Liver (tissue), 9 donors: ENCODE results near the gene KLF6. TPM values are rescaled to one million over a fixed set of nuclear protein-coding genes. Genes with fewer than 3 reads are reported as not detected.

Source experiments
- DNase-seq: peaks from one replicate; pipeline ENCODE4 v3.0.0-alpha.2; 2017; ENCODE audit warnings: low spot score
- H3K27ac ChIP-seq, 2 donors: one replicate each; pipeline ENCODE4 v1.7.0; 2013; ENCODE audit warnings: inconsistent platforms in 2 of 2, low read length in 2 of 2, control low read depth in 1 of 2, low read depth in 1 of 2, mild to moderate bottlenecking in 1 of 2
- H3K27me3 ChIP-seq, 4 donors: one replicate each; pipeline versions ENCODE4 v1.6.1 to v1.7.0; 2013; ENCODE audit warnings: low read length in 3 of 4, inconsistent platforms in 1 of 4, mild to moderate bottlenecking in 1 of 4, moderate library complexity in 1 of 4; ENCODE audit not compliant: control insufficient read depth in 4 of 4, insufficient read depth in 4 of 4
- H3K36me3 ChIP-seq, 4 donors: one replicate each; pipeline versions ENCODE4 v1.6.1 to v1.7.0; 2013; ENCODE audit warnings: low read length in 3 of 4, mild to moderate bottlenecking in 3 of 4, low read depth in 1 of 4, moderate library complexity in 1 of 4; ENCODE audit not compliant: control insufficient read depth in 4 of 4, insufficient read depth in 3 of 4
- H3K4me1 ChIP-seq, 4 donors: one replicate each; pipeline versions ENCODE4 v1.6.1 to v1.7.0; 2013; ENCODE audit warnings: low read length in 3 of 4, mild to moderate bottlenecking in 3 of 4, moderate library complexity in 1 of 4; ENCODE audit not compliant: control insufficient read depth in 4 of 4, insufficient read depth in 4 of 4
- H3K4me3 ChIP-seq, 3 donors: one replicate each; pipeline versions ENCODE4 v1.6.1 to v1.7.0; 2013; ENCODE audit warnings: low read length in 3 of 3, control low read depth in 1 of 3, low read depth in 1 of 3, mild to moderate bottlenecking in 1 of 3
- H3K9ac ChIP-seq, 2 donors: one replicate each; pipeline ENCODE4 v1.7.0; 2013; ENCODE audit warnings: low read length in 2 of 2, mild to moderate bottlenecking in 2 of 2, moderate library complexity in 2 of 2, control low read depth in 1 of 2, low read depth in 1 of 2
- H3K9me3 ChIP-seq, 4 donors: one replicate each; pipeline versions ENCODE4 v1.6.1 to v1.7.0; 2013; ENCODE audit warnings: low read length in 3 of 4; ENCODE audit not compliant: control insufficient read depth in 4 of 4
- ATF3 ChIP-seq: IDR thresholded peaks from 2 replicates; pipeline ENCODE4 v1.6.1; 2016; ENCODE audit warnings: antibody characterized with exemption
- EGR1 ChIP-seq, 2 donors: IDR thresholded peaks; 2 replicates each; pipeline ENCODE4 v1.6.1; 2016 to 2018; ENCODE audit warnings: antibody characterized with exemption in 2 of 2, low read depth in 2 of 2
- FOXA1 ChIP-seq: IDR thresholded peaks from 2 replicates; pipeline ENCODE4 v1.6.1; 2016; ENCODE audit warnings: antibody characterized with exemption
- FOXA2 ChIP-seq: IDR thresholded peaks from 2 replicates; pipeline ENCODE4 v1.6.1; 2016; ENCODE audit warnings: antibody characterized with exemption
- GABPA ChIP-seq, 2 donors: IDR thresholded peaks in 1 of 2; conservative IDR thresholded peaks in 1 of 2; 2 replicates each; pipeline ENCODE4 v1.6.1; 2016; ENCODE audit warnings: antibody characterized with exemption in 2 of 2, mild to moderate bottlenecking in 1 of 2, moderate library complexity in 1 of 2
- HNF4A ChIP-seq, 2 donors: conservative IDR thresholded peaks; 2 replicates each; pipeline ENCODE4 v1.6.1; 2016; ENCODE audit warnings: antibody characterized with exemption in 2 of 2, mild to moderate bottlenecking in 2 of 2
- JUND ChIP-seq, 2 donors: IDR thresholded peaks; 2 replicates each; pipeline ENCODE4 v1.6.1; 2016; ENCODE audit warnings: antibody characterized with exemption in 2 of 2
- MAX ChIP-seq: IDR thresholded peaks from 2 replicates; pipeline ENCODE4 v1.6.1; 2016; ENCODE audit warnings: antibody characterized with exemption
- NR2F2 ChIP-seq: IDR thresholded peaks from 2 replicates; pipeline ENCODE4 v1.6.1; 2016; ENCODE audit warnings: antibody characterized with exemption
- RAD21 ChIP-seq, 2 donors: IDR thresholded peaks; 2 replicates each; pipeline ENCODE4 v1.6.1; 2016; ENCODE audit warnings: antibody characterized with exemption in 2 of 2, mild to moderate bottlenecking in 2 of 2
- RXRA ChIP-seq, 2 donors: IDR thresholded peaks; 2 replicates each; pipeline ENCODE4 v1.6.1; 2017 to 2018; ENCODE audit warnings: antibody characterized with exemption in 2 of 2, mild to moderate bottlenecking in 1 of 2
- SP1 ChIP-seq: IDR thresholded peaks from 2 replicates; pipeline ENCODE4 v1.6.1; 2018; ENCODE audit warnings: antibody characterized with exemption, mild to moderate bottlenecking
- TAF1 ChIP-seq: conservative IDR thresholded peaks from 2 replicates; pipeline ENCODE4 v1.6.1; 2016; ENCODE audit warnings: antibody characterized with exemption, mild to moderate bottlenecking
- YY1 ChIP-seq: IDR thresholded peaks from 2 replicates; pipeline ENCODE4 v1.6.1; 2016; ENCODE audit warnings: antibody characterized with exemption, mild to moderate bottlenecking
- WGBS: extraction: QIAGEN DNeasy Blood & Tissue Kit; methylation state at CpG from one replicate; pipeline ENCODE4 v1.1.7; 2013; 5-methylcytosine and 5-hydroxymethylcytosine counted together
- polyA plus RNA-seq, 2 donors: library from polyadenylated mRNA; stranded (reverse) in 1 of 2; unstranded in 1 of 2; fragments of 200-250 nt in 1 of 2; fragments of >200 nt in 1 of 2; fragmentation: Nextera tagmentation in 1 of 2; extraction: Ambion mirVana in 1 of 2; gene quantifications; one replicate each; pipeline versions ENCODE4 v1.2.1 to v1.2.3, GENCODE V29; 2013 to 2015
- total RNA-seq, 2 donors: library from RNA; depleted of rRNA; stranded (reverse); fragments of >200 nt; gene quantifications; one replicate each; pipeline ENCODE4 v1.2.3, GENCODE V29; 2014
- TF ChIP-seq, protein P1 (sequence below): IDR thresholded peaks from 2 replicates; pipeline ENCODE4 v1.6.1; 2016; ENCODE audit warnings: antibody characterized with exemption, mild to moderate bottlenecking
- TF ChIP-seq, protein P2 (sequence below): fragments of 150-350 bp; IDR thresholded peaks from 2 replicates; pipeline ENCODE4 v1.5.1; 2017; ENCODE audit warnings: improper control_type of control experiment, low read depth, low read length; ENCODE audit not compliant: missing input control
- donor health status: healthy.
- donor health status: healthy.
- donor health status: healthy.
- donor health status: healthy.
- donor health status: healthy.

KLF6 gene
- total and polyA plus RNA-seq, 4 donors: 11.0 to 124 (median 22.2) TPM

DNA sequence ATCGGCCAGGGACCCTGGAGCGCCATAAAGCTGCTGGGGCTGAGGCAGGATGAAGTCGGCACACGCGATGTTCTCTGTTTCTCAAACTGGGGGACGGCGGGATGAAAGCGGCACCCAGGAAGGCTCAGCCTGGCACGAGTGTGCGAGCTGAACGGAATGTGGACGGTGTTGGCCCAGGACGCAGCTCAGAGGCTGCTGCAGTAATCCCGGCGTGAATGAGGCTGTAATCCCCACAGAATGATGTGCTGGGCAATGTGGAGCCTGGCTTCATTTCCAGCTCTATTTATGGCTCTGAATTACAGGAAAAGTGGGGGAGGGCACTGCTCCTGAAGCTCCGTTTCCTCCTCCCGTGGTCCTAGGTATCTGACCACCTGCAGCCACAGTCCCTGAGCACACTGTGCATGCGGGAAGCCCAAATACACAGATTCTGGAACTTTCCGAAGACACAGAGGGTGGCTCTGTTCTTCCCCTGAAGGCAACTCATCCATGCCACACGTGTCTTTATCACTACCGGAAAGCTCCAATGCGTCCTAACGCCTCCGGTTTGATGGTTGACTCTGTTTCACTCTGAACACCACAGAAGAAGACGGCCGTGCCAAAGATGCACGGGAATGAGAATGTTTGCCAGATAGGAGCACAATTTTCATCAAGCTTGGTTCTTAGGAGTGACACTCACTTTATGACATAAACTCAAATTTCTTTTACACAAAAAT lies 37.6 kb downstream of the KLF6 start:
- no peaks in the 10 kb centered on the region for H3K9me3 ChIP-seq
- peaks cover 5 to 28% (median 20%) of the 10 kb centered on the region in 4 donors for H3K4me1 ChIP-seq
- no peak for TF ChIP-seq HNF4A (conservative IDR thresholded peaks at IDR 0.05)
- no peak for TF ChIP-seq GABPA (IDR thresholded peaks at IDR 0.05 in 1 of 2, conservative IDR thresholded peaks at IDR 0.05 in 1 of 2)
- no peak for TF ChIP-seq FOXA2
- TF ChIP-seq RAD21 (IDR thresholded peaks at IDR 0.05): no peak
- no peak for TF ChIP-seq YY1
- TF ChIP-seq, protein P1, sequence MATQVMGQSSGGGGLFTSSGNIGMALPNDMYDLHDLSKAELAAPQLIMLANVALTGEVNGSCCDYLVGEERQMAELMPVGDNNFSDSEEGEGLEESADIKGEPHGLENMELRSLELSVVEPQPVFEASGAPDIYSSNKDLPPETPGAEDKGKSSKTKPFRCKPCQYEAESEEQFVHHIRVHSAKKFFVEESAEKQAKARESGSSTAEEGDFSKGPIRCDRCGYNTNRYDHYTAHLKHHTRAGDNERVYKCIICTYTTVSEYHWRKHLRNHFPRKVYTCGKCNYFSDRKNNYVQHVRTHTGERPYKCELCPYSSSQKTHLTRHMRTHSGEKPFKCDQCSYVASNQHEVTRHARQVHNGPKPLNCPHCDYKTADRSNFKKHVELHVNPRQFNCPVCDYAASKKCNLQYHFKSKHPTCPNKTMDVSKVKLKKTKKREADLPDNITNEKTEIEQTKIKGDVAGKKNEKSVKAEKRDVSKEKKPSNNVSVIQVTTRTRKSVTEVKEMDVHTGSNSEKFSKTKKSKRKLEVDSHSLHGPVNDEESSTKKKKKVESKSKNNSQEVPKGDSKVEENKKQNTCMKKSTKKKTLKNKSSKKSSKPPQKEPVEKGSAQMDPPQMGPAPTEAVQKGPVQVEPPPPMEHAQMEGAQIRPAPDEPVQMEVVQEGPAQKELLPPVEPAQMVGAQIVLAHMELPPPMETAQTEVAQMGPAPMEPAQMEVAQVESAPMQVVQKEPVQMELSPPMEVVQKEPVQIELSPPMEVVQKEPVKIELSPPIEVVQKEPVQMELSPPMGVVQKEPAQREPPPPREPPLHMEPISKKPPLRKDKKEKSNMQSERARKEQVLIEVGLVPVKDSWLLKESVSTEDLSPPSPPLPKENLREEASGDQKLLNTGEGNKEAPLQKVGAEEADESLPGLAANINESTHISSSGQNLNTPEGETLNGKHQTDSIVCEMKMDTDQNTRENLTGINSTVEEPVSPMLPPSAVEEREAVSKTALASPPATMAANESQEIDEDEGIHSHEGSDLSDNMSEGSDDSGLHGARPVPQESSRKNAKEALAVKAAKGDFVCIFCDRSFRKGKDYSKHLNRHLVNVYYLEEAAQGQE: no peak
- no peak for TF ChIP-seq NR2F2
- TF ChIP-seq RXRA (IDR thresholded peaks at IDR 0.05): no peak
- TF ChIP-seq EGR1 (IDR thresholded peaks at IDR 0.05; ENCODE audit: low read depth in 2 of 2): no peak
- no peak for TF ChIP-seq SP1
- no peak for TF ChIP-seq FOXA1
- no peak for TF ChIP-seq JUND (IDR thresholded peaks at IDR 0.05)
- TF ChIP-seq TAF1: no peak
- no peak for TF ChIP-seq ATF3
- no peak for TF ChIP-seq MAX
- TF ChIP-seq, protein P2, sequence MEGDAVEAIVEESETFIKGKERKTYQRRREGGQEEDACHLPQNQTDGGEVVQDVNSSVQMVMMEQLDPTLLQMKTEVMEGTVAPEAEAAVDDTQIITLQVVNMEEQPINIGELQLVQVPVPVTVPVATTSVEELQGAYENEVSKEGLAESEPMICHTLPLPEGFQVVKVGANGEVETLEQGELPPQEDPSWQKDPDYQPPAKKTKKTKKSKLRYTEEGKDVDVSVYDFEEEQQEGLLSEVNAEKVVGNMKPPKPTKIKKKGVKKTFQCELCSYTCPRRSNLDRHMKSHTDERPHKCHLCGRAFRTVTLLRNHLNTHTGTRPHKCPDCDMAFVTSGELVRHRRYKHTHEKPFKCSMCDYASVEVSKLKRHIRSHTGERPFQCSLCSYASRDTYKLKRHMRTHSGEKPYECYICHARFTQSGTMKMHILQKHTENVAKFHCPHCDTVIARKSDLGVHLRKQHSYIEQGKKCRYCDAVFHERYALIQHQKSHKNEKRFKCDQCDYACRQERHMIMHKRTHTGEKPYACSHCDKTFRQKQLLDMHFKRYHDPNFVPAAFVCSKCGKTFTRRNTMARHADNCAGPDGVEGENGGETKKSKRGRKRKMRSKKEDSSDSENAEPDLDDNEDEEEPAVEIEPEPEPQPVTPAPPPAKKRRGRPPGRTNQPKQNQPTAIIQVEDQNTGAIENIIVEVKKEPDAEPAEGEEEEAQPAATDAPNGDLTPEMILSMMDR: no peak
- no peaks in the 10 kb centered on the region for H3K27me3 ChIP-seq
- H3K36me3 ChIP-seq: no peaks in the 10 kb centered on the region
- WGBS: 82% methylated on average over 27 of the region's 27 CpGs
- H3K4me3 ChIP-seq: no peak overlapping the region
- DNase-seq: no peak
- peak overlapping the region; percentile 51 to 68 for H3K27ac ChIP-seq
- H3K9ac ChIP-seq: peak overlapping the region in 1 of 2 donors; percentile 24

- TF ChIP-seq FOXA1: no peak
- TF ChIP-seq, protein P1: no peak
- TF ChIP-seq MAX: no peak
- TF ChIP-seq HNF4A (conservative IDR thresholded peaks at IDR 0.05): no peak
- TF ChIP-seq ATF3: no peak
- TF ChIP-seq JUND (IDR thresholded peaks at IDR 0.05): no peak
- no peak for TF ChIP-seq TAF1
- no peak for TF ChIP-seq FOXA2
- H3K4me3 ChIP-seq: no peak overlapping the region
- H3K36me3 ChIP-seq: no peaks in the 10 kb centered on the region
- H3K9ac ChIP-seq: no peak overlapping the region
- no peak overlapping the region for H3K27ac ChIP-seq
- no peaks in the 10 kb centered on the region for H3K27me3 ChIP-seq
- DNase-seq: no peak
- no peaks in the 10 kb centered on the region for H3K9me3 ChIP-seq
- 94% methylated on average over 7 of the region's 7 CpGs for WGBS
- peaks cover 5 to 28% (median 20%) of the 10 kb centered on the region in 4 donors for H3K4me1 ChIP-seq
These were observed 38.4 kb downstream of the KLF6 start for GRCh38 chr10:3746634-3747033.
